GM18511 (cell line): ENCODE results near the gene ATXN1.

ENCODE experiments used
- ATAC-seq: cut with Tn5 transposase; IDR thresholded peaks from one replicate; pipeline ENCODE4 v1.9.1; 2021; ENCODE audit warnings: mild to moderate bottlenecking, moderate library complexity; ENCODE audit not compliant: unreplicated experiment

Gene ATXN1

GRCh38 chr6:16783952-16784565, 22.8 kb upstream of the ATXN1 start:
- no peak for ATAC-seq

GRCh38 chr6:16783509-16783908, 22.2 kb upstream of the ATXN1 start:
- no peak for ATAC-seq

- no peak for ATAC-seq
Observed at GRCh38 chr6:16782278-16782677, 21.0 kb upstream of the ATXN1 start.

- ATAC-seq, result no peak
Observed at GRCh38 chr6:16781348-16782169, 20.3 kb upstream of the ATXN1 start.

- no peak for ATAC-seq
Observed at GRCh38 chr6:16778521-16778920, 17.3 kb upstream of the ATXN1 start.

GRCh38 chr6:16777794-16778193, 16.5 kb upstream of the ATXN1 start:
- ATAC-seq, result no peak

- ATAC-seq, result no peak
Observed at GRCh38 chr6:16776394-16777017, 15.2 kb upstream of the ATXN1 start.

GRCh38 chr6:16774437-16774836, 13.2 kb upstream of the ATXN1 start:
- ATAC-seq, result no peak

- ATAC-seq, result no peak
Observed at GRCh38 chr6:16773362-16773761, 12.1 kb upstream of the ATXN1 start.

GRCh38 chr6:16770701-16771569, 9.7 kb upstream of the ATXN1 start:
- ATAC-seq, result peak; percentile 81

- ATAC-seq, result no peak
Observed at GRCh38 chr6:16769986-16770376, 8.7 kb upstream of the ATXN1 start.

- ATAC-seq, result peak; percentile 70
Observed at GRCh38 chr6:16769131-16769985, 8.1 kb upstream of the ATXN1 start.

GRCh38 chr6:16768477-16768830, 7.2 kb upstream of the ATXN1 start:
- no peak for ATAC-seq

- ATAC-seq, result no peak
Observed at GRCh38 chr6:16767765-16768476, 6.7 kb upstream of the ATXN1 start.

GRCh38 chr6:16766836-16767745, 5.8 kb upstream of the ATXN1 start:
- ATAC-seq, result no peak

GRCh38 chr6:16766043-16766536, 4.8 kb upstream of the ATXN1 start:
- ATAC-seq, result no peak

GRCh38 chr6:16765235-16765634, 4.0 kb upstream of the ATXN1 start:
- ATAC-seq, result no peak

- ATAC-seq, result no peak
Observed at GRCh38 chr6:16764188-16764950, 3.1 kb upstream of the ATXN1 start.
